GM21576 (cell line): ENCODE measurements around the gene FCGBP.
"Not testable (repeated sequence)": the region's sequence is repeated elsewhere in the genome, so short reads cannot be mapped to it uniquely, and the experiment has no call there.

Source experiments
- ATAC-seq: cut with Tn5 transposase; IDR thresholded peaks from one replicate; pipeline ENCODE4 v1.9.1; 2021; ENCODE audit warnings: mild to moderate bottlenecking, moderate library complexity; ENCODE audit not compliant: unreplicated experiment

Gene FCGBP

GRCh38 chr19:39919976-39920375, 14.5 kb downstream of the FCGBP start:
- no peak for ATAC-seq

GRCh38 chr19:39918183-39918651, 16.2 kb downstream of the FCGBP start:
- no peak for ATAC-seq

- no peak for ATAC-seq
These were observed 16.8 kb downstream of the FCGBP start for GRCh38 chr19:39917561-39918182.

GRCh38 chr19:39916851-39917396, 17.5 kb downstream of the FCGBP start:
- no peak for ATAC-seq

- no peak for ATAC-seq
These were observed 18.2 kb downstream of the FCGBP start for GRCh38 chr19:39916236-39916635.

GRCh38 chr19:39915848-39916215, 18.6 kb downstream of the FCGBP start:
- no peak for ATAC-seq

- no peak for ATAC-seq
These were observed 19.2 kb downstream of the FCGBP start for GRCh38 chr19:39915101-39915847.

- ATAC-seq: no peak
These were observed 20.6 kb downstream of the FCGBP start for GRCh38 chr19:39913682-39914333.

GRCh38 chr19:39908803-39909202, 25.6 kb downstream of the FCGBP start:
- ATAC-seq: no peak

GRCh38 chr19:39906820-39907611, 27.4 kb downstream of the FCGBP start:
- ATAC-seq: no peak

GRCh38 chr19:39906283-39906682, 28.2 kb downstream of the FCGBP start:
- ATAC-seq: no peak

- not testable (repeated sequence) for ATAC-seq
These were observed 30.8 kb downstream of the FCGBP start for GRCh38 chr19:39903486-39904091.

GRCh38 chr19:39902326-39902725, 32.1 kb downstream of the FCGBP start:
- not testable (repeated sequence) for ATAC-seq

GRCh38 chr19:39901681-39902080, 32.8 kb downstream of the FCGBP start:
- not testable (repeated sequence) for ATAC-seq

- not testable (repeated sequence) for ATAC-seq
These were observed 35.6 kb downstream of the FCGBP start for GRCh38 chr19:39898858-39899257.

- not testable (repeated sequence) for ATAC-seq
These were observed 36.8 kb downstream of the FCGBP start for GRCh38 chr19:39897511-39898245.

GRCh38 chr19:39895096-39895495, 39.3 kb downstream of the FCGBP start:
- not testable (repeated sequence) for ATAC-seq

GRCh38 chr19:39894236-39894606, 40.2 kb downstream of the FCGBP start:
- ATAC-seq: not testable (repeated sequence)

- not testable (repeated sequence) for ATAC-seq
These were observed 40.8 kb downstream of the FCGBP start for GRCh38 chr19:39893366-39894235.
